ENCODE measurements around the gene PIEZO2.

- TF ChIP-seq, protein P1, sequence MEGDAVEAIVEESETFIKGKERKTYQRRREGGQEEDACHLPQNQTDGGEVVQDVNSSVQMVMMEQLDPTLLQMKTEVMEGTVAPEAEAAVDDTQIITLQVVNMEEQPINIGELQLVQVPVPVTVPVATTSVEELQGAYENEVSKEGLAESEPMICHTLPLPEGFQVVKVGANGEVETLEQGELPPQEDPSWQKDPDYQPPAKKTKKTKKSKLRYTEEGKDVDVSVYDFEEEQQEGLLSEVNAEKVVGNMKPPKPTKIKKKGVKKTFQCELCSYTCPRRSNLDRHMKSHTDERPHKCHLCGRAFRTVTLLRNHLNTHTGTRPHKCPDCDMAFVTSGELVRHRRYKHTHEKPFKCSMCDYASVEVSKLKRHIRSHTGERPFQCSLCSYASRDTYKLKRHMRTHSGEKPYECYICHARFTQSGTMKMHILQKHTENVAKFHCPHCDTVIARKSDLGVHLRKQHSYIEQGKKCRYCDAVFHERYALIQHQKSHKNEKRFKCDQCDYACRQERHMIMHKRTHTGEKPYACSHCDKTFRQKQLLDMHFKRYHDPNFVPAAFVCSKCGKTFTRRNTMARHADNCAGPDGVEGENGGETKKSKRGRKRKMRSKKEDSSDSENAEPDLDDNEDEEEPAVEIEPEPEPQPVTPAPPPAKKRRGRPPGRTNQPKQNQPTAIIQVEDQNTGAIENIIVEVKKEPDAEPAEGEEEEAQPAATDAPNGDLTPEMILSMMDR (conservative IDR thresholded peaks at IDR 0.05; ENCODE audit: low read depth, low read length): no peak
- no peak for TF ChIP-seq EZH2 (IDR thresholded peaks at IDR 0.05; ENCODE audit: borderline replicate concordance, low read depth, low read length, poor library complexity, severe bottlenecking)
These were observed 343.7 kb downstream of the PIEZO2 start for GRCh38 chr18:10805587-10806118.
